GM12875 (cell line): ENCODE data around the gene STK24.
A peak's percentile ranks its signal among the peaks of the same experiment; 100 is the strongest.

ENCODE experiments used
- H3K4me3 ChIP-seq: one replicate; pipeline ENCODE4 v1.5.1; 2011; ENCODE audit warnings: low read depth, low read length, control low read depth
- CTCF ChIP-seq: IDR thresholded peaks from 2 replicates; pipeline ENCODE4 v1.5.1; 2011; ENCODE audit warnings: low read depth, mild to moderate bottlenecking, control low read depth, inconsistent platforms, low read length, moderate library complexity, borderline replicate concordance; ENCODE audit not compliant: insufficient read depth

The STK24 gene

GRCh38 chr13:98586400-98587345 is 9.8 kb upstream of the STK24 start:
- TF ChIP-seq CTCF, result no peak
- H3K4me3 ChIP-seq, result no peak overlapping the region

- no peak for TF ChIP-seq CTCF
- H3K4me3 ChIP-seq, result no peak overlapping the region
These were observed 9.0 kb upstream of the STK24 start for GRCh38 chr13:98585946-98586345.

GRCh38 chr13:98585398-98585754 is 8.5 kb upstream of the STK24 start:
- no peak overlapping the region for H3K4me3 ChIP-seq

GRCh38 chr13:98584668-98585397 is 7.9 kb upstream of the STK24 start:
- TF ChIP-seq CTCF, result 0 out of 2 replicates have a peak, but pooled peaks have one; percentile 2
- no peak overlapping the region for H3K4me3 ChIP-seq

More at GRCh38 chr13:98585398-98585754, 8.5 kb upstream of the STK24 start:
- TF ChIP-seq CTCF, result no peak

- no peak overlapping the region for H3K4me3 ChIP-seq
- no peak for TF ChIP-seq CTCF
These were observed 6.0 kb upstream of the STK24 start for GRCh38 chr13:98582947-98583346.

- no peak for TF ChIP-seq CTCF
- no peak overlapping the region for H3K4me3 ChIP-seq
These were observed 5.2 kb upstream of the STK24 start for GRCh38 chr13:98581971-98582702.
